ENCODE measurements around the gene SLC11A1. TPM values are rescaled to one million over a fixed set of nuclear protein-coding genes. Genes with fewer than 3 reads are reported as not detected.

The SLC11A1 gene
- total and polyA plus RNA-seq, 11 donors = 0.96 to 31.0 (median 4.5) TPM

- peaks cover 0 to 9% (median 0%) of the 10 kb centered on the region in 12 donors for H3K4me1 ChIP-seq
- TF ChIP-seq CTCF (IDR thresholded peaks at IDR 0.05) (no peak), POLR2A (IDR thresholded peaks at IDR 0.05) (no peak)
- H3K27me3 ChIP-seq = no peaks in the 10 kb centered on the region
- 75 to 80% (median 77%) methylated on average over 5 of the region's 5 CpGs for WGBS, 4 donors
- no peak overlapping the region for H3K27ac ChIP-seq
- H3K4me3 ChIP-seq = no peak overlapping the region
- intact Hi-C loops (cut with DNase I) = no loop called here
- ATAC-seq (no peak), DNase-seq (no peak)
- peaks cover 0 to 19% (median 6%) of the 10 kb centered on the region in 12 donors for H3K9me3 ChIP-seq
- peaks cover 0 to 8% (median 0%) of the 10 kb centered on the region in 9 donors for H3K36me3 ChIP-seq
These were observed 34.9 kb upstream of the SLC11A1 start for GRCh38 chr2:218347172-218347571.

- Histone ChIP-seq H3K36me3 (no peaks in the 10 kb centered on the region), H3K27me3 (no peaks in the 10 kb centered on the region), H3K27ac (no peak overlapping the region), H3K9me3 (peaks cover 0 to 24% (median 6%) of the 10 kb centered on the region in 12 donors), H3K4me3 (no peak overlapping the region), H3K4me1 (peaks cover 0 to 11% (median 0%) of the 10 kb centered on the region in 12 donors)
- ATAC-seq (no peak), DNase-seq (no peak)
- TF ChIP-seq CTCF (IDR thresholded peaks at IDR 0.05) = no peak
- TF ChIP-seq POLR2A (IDR thresholded peaks at IDR 0.05) = no peak
- WGBS, 4 donors = 87 to 95% (median 90%) methylated on average over 14 of the region's 14 CpGs
- intact Hi-C loops (cut with DNase I) = loop anchor here in 2 of 10 donors (2.0 to 10.0 kb wide), 2 partner anchors 53 to 169 kb away; no protein-coding TSS in a partner anchor
These were observed 28.0 kb upstream of the SLC11A1 start for GRCh38 chr2:218354045-218354444.

- Histone ChIP-seq H3K9me3 (peaks cover 0 to 24% (median 6%) of the 10 kb centered on the region in 12 donors), H3K4me1 (peaks cover 0 to 11% (median 0%) of the 10 kb centered on the region in 12 donors), H3K4me3 (no peak overlapping the region), H3K27me3 (no peaks in the 10 kb centered on the region), H3K27ac (no peak overlapping the region), H3K36me3 (no peaks in the 10 kb centered on the region)
- intact Hi-C loops (cut with DNase I) = loop anchor here in 7 of 10 donors (2.0 to 10.0 kb wide), 4 partner anchors 53 to 170 kb away; no protein-coding TSS in a partner anchor
- ATAC-seq = no peak
- TF ChIP-seq CTCF (IDR thresholded peaks at IDR 0.05) (no peak), POLR2A (IDR thresholded peaks at IDR 0.05) (no peak)
- WGBS, 4 donors = 78 to 83% (median 79%) methylated on average over 20 of the region's 20 CpGs
- no peak for DNase-seq
These were observed 27.1 kb upstream of the SLC11A1 start for GRCh38 chr2:218354850-218355443.

- H3K9me3 ChIP-seq = peaks cover 0 to 2% (median 0%) of the 10 kb centered on the region in 12 donors
- TF ChIP-seq CTCF (IDR thresholded peaks at IDR 0.05) = no peak
- TF ChIP-seq POLR2A (IDR thresholded peaks at IDR 0.05) = no peak
- H3K27me3 ChIP-seq = no peaks in the 10 kb centered on the region
- DNase-seq (no peak), ATAC-seq (no peak)
- WGBS, 4 donors = 60 to 65% (median 63%) methylated on average over 14 to 17 of the region's 17 CpGs
- H3K4me3 ChIP-seq = no peak overlapping the region
- H3K27ac ChIP-seq = no peak overlapping the region
- H3K4me1 ChIP-seq = peaks cover 0 to 14% (median 0%) of the 10 kb centered on the region in 12 donors
- intact Hi-C loops (cut with DNase I) = loop anchor here in 9 of 10 donors (2.0 to 10.0 kb wide), 5 partner anchors 55 to 173 kb away; no protein-coding TSS in a partner anchor
- H3K36me3 ChIP-seq = no peaks in the 10 kb centered on the region
These were observed 24.6 kb upstream of the SLC11A1 start for GRCh38 chr2:218357236-218358177.

All from heart left ventricle (tissue), 16 donors.